22Rv1 (cell line): ENCODE data around the gene UNC5CL.

ENCODE experiments used
- CTCF ChIP-seq: fragments of 450-650 bp; IDR thresholded peaks from 2 replicates; pipeline ENCODE4 v1.5.1; 2017; ENCODE audit warnings: mild to moderate bottlenecking
- ZFX ChIP-seq: fragments of 450-650 bp; IDR thresholded peaks from 2 replicates; pipeline ENCODE4 v1.6.1; 2017; ENCODE audit warnings: antibody characterized with exemption, borderline replicate concordance

DNA sequence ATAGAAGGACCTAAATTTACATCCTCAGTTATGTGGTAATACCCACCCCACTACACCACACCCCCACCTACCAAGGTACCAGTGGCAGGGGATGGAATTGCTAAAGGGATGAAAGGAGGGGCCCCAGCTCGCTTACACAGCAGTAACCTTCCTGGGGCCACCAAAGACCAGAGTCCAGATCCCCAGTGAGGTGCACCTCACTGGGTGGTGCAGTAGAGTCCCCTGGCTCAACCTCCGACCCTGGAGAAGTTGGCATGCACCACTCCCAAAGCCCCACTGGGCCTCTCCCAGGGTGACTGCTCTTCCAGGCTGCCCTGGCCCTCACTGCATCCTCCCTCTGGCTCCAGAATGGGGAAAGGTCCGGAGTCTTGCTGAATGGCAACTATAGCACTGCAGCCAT lies 816 bp downstream of the UNC5CL start:
- TF ChIP-seq CTCF (no peak), ZFX (no peak)
